IPS-18c (cell line): ENCODE measurements around the gene TMEM151A.
"Not testable (repeated sequence)": the region's sequence is repeated elsewhere in the genome, so short reads cannot be mapped to it uniquely, and the experiment has no call there.

ENCODE experiments used
- H3K4me3 ChIP-seq: 2 replicates; pipeline ENCODE4 v1.7.0; 2013; ENCODE audit warnings: low read depth, mild to moderate bottlenecking, low read length, moderate library complexity; ENCODE audit not compliant: insufficient read depth
- H3K9me3 ChIP-seq: one replicate; pipeline ENCODE4 v1.6.1; 2013; ENCODE audit warnings: mild to moderate bottlenecking, low read length, moderate library complexity; ENCODE audit not compliant: control insufficient read depth, insufficient read depth

Gene TMEM151A

DNA sequence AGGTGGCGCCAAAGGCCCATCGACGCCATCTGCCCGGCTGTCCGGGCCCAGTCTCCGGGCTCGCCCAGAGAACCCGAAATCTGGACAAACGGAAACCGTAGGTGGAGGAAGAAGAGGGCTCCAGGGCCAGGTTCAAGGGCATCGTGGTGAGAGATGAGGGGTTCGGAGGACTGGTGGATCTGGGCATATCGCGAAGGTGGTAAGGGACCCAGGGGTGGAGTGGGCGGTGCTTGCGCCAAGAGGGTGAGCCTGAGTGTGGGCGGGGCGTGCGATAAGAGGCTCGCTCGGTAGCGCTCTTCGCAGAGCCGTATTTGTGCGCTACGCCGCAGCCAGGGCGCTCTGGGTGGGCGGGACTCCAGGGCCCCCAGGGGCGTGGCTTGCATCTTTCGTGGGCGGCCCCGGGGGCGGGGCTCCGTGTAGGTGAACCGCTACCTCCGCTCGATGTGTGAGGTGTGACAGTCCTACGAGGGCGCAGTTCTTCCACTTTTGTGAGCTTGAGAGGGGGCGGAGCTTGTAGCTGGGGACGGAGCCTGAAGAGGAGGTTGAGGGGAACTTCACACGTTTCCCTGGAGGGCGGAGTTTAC, 20.4 kb downstream of the TMEM151A start:
- H3K9me3 ChIP-seq = no peaks in the 10 kb centered on the region
- H3K4me3 ChIP-seq = peak overlapping the region; percentile 78

DNA sequence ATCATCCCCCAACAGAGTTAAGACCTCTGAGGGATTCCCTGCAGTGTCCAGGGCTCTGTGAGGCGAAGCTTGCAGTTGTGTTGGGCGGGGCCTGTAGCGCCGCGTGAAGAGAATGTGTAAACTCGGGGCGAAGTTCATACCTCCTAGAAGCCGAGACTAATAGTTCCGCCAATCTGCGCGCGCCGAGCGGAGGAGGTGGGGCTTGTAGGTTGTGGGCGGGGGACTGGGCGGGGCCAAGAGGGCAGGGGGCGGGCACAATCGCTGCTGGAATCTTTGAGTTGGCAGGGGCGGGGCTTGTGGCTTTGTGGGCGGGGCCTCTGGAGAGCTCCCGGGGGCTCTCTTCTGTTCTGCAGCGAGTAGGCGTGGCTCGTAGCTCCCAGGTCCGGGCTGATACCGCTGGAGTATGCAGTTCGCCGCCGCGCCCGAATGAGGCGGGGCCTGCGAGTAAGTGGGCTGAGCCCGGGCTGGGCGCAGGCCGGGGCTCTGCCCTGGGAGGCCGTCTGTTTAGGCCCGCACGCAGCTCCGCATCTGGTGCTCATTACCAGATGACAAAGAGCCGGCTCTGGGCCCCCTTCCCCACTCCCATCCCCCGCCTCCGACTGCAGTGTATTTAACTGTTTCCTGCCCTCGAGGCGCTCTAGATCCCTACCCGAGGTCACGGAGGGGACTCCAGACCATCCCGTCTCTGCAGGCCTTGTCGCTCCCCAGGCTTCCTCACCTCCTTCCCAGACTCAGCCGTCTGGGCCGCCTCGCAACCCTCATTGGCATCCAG, 21.0 kb downstream of the TMEM151A start:
- H3K9me3 ChIP-seq = no peaks in the 10 kb centered on the region
- peak overlapping the region; percentile 78 for H3K4me3 ChIP-seq

DNA sequence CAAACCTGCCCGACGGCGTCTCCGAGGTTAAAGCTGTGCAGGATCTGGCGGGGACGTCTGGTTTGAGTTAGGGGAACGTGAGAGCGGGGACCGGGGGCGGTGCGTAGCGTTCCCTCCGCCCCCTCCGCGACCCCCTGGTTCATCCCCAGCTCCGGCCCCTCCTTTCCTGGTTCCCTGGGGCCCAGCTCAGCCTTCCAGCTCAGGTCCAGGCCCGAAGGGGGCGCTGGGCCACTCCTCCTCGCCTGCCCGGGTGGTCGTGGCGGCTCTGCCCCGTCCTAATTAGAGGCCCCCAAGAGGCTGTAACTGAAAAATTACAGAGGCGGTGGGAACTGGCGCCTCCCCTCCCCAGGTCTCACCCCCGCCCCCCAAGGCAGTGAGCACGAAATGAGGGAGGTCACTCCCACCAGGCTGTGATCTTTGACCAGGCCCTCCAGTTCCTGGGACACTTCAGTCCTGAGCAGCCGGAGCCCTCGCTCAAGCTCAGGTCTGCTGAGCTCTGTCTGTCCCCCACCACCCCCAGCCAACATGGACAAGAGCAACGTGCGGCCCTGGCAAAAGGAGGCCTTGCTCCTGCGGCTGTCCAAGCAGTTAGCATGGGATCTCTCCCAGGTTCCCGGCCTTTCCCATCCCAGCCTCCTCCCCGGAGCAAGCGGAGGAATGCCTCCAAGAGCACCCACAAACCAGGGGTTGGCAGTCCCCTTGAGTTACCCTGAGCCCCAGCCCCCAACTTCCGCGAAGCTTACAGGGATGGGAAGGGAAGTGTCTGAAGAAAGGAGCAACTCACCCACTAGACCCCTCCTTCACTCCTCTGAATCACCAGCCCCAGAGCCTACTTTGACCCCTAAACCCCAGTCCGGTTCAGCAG, 21.9 kb downstream of the TMEM151A start:
- H3K9me3 ChIP-seq = no peaks in the 10 kb centered on the region
- H3K4me3 ChIP-seq = peak overlapping the region; percentile 46

DNA sequence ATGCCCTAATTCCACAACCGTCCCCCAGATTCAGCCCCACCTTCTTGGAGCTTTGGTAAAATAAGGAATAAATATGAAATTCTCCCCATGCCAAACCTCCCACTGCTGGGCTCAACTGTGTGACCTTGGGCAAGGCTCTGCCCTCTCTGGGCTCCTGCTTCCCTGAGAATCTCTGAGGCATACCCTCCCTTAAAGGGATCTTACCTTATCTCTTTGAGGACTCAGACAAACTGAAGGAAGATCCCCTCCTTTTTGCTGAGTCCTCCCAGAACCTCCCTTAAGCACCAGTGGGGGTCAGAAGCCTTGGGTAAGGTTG, 22.4 kb downstream of the TMEM151A start:
- Histone ChIP-seq H3K9me3 (no peaks in the 10 kb centered on the region), H3K4me3 (no peak overlapping the region)

DNA sequence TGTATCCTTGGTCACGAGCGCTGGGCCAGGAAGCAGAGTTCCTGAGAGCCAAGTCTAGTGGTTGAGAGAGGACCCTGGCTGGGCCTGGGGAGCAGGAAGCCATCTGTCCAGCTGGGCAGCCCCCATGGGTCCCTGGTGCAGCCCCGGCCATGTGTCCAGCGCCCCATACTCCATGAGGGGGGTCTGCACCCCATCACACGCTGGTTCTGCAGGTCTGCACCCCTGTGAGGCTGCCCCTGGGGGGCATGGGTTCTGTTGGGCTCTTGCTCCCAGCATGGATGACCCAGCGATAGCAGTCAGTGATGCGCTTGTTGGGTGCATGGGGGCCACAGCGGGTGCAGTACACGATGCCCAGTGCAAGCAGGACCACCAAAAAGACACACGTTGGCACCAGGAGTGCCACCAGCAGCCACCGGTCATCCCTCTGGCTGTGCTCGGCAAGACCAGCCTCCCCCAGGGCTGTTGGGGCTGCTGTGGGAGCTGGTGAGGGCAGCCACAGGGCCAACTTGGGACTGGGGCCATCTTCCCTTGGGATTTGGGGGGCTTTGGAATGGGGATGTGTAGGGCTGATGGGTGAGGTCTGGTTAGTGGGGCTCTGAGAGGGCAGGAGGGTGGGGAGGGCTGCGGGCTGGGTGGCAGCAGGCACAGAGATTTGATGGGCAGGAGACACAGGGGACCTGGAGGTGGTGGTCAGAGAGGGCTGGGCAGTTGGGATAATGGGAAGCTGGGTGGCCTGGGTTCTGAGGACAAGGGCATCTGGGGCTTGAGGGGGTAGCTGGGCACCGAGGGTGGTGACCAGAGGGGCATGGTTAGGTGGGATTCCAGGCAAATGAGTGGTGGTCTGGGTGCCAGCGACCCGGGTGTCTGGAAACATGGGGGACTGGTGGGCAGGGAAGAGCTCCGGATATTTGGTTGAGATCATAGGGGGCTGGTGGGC, 23.1 kb downstream of the TMEM151A start:
- no peak overlapping the region for H3K4me3 ChIP-seq
- H3K9me3 ChIP-seq = no peaks in the 10 kb centered on the region

DNA sequence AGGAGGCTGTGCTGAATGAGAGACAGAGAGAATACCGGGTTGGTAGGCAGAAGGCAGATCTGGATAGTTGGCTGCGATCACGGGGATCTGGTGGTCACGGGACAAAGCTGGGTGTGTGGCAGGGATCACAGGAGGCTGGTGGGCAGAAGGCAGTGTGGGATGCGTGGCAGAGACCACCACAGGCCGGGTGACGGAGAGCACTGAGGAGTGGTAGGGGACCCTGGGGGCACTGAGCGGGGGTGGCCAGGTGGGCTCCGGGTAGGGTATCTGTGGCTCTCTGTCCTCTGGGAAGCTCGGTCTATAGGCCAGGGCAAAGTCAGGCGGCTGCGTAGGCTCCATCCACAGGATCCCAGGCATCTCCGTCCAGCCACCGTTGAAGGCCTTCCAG, 23.8 kb downstream of the TMEM151A start:
- Histone ChIP-seq H3K9me3 (no peaks in the 10 kb centered on the region), H3K4me3 (no peak overlapping the region)

DNA sequence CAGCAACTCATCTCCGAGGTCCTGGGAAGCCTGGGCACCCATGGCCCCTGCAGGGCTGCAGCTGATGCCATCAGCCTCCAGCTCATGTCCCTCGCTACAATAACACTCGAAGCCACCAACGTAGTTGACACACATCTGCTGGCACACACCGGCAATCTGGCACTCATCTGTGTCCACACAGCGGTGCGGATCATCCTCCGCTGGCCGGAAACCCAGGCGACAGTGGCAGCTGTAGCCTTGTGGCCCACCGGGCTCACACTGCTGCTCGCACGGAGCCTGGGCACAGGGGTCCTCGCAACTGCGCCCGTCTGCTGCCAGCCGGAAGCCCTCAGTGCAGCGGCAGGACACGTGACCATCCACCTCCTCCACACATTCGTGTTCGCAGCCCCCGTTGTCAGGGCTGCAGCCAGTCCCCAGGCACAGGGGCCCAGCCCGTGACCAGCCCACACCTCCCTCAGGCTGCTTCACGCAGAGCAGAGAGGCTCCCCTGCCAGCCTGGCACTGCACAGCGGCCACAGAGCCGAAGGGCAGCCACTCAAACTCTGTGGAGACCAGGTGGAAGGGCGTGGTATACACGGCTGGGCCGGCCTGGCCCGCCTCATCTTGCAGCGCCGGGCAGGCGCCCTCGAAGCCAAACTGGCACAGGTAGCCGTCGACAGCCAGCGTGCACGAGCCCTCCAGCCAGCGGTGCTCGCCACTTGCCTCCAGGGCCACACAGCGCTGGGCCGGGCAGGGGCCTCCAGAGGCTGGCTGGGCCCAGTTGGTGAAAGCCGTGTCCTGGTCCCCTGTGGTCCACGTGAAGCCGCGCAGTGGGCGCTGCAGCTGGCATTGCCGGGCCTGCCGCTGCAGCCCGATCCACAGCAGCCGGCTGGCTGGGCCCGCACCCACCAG, 24.5 kb downstream of the TMEM151A start:
- Histone ChIP-seq H3K4me3 (no peak overlapping the region), H3K9me3 (no peaks in the 10 kb centered on the region)

DNA sequence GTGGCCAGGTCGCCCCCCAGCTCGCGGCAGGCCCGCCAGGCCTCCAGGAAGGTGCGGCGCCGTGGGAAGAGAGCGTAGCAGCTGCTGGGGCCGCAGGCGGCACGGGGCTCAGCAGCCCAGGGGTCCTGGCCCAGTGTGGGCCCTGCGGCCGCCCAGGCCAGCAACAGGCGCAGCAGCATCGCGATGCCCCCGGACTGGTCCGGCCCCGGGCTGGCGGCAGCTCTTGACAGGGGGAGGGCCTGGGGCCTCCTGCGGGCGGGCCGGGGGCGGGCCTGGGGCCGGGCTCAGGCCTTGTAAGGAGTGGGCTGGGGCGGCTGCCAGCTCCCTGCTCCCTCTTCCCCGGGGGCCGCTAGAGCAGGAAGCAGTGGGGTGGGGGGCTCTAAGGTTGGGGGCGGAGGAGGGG, 25.2 kb downstream of the TMEM151A start, which contains the start of gene CD248:
Gene CD248, minus strand, starts transcription at position 196 of the 403 bp plus-strand sequence. Its CDS starts 17 bp downstream, at position 179.
- Histone ChIP-seq H3K4me3 (no peak within 1 kb of the TSS), H3K9me3 (no peaks in the 10 kb centered on the region)

DNA sequence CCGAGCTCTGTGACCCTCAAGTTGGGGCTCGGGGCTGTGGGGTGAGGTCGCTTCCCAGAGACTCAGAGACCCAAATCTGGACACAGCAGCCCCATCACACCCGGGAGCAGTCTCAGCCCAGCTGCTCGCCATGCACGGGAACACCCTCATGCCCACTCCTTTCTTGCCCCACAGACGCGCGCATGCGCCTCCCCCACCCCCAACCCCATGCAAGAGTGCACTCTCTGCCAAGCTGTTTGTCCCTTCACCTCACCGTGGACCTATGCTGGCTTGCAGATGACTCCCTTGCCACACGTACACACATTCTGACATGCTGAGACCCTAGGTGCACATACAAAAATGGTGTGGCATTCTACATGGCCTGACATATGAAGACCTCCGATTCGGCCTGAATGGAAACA, 25.6 kb downstream of the TMEM151A start:
- Histone ChIP-seq H3K9me3 (no peaks in the 10 kb centered on the region), H3K4me3 (no peak overlapping the region)

DNA sequence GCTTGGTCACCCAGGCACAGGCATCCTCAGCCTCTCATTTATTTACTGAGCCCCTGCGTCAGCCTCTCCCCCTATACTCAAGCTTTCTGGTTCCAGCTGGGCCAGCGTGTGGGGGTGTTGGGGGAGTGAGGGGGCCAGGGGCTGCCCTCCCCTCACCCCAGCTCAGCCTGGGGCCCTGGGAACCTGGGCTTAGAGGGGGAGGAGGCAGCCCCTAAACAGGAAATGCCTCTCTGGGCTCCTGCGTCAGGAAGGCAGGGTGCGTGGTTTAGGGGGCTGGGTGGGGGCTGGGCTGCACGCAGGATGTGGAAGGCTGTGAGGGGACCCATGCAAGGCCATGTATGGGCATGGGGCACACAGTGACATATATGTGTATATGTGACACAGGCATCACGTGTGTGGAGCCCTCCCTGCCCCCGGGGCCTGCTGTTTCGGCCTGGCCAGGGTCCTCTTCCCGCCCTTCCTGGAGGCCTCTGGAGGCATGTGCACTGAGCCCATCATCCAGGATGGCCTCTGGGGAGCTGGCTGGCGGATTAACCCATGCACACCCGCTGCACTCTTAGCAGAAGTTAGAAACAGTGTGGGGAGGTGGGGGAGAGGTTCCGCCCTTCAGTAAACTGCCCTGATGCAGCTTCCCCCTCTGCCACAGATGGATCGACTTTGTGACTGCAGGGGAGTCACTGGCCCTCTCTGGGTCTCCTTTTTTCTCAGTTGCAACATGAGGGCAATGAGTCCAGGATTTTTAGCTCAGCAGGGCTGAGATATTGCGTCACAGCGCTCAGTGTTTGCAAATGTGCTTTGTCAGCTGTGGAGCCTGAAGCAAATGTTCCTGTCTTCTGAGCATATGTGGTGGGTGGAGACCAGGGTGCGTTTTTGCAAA, 26.3 kb downstream of the TMEM151A start:
- Histone ChIP-seq H3K9me3 (no peaks in the 10 kb centered on the region), H3K4me3 (no peak overlapping the region)

DNA sequence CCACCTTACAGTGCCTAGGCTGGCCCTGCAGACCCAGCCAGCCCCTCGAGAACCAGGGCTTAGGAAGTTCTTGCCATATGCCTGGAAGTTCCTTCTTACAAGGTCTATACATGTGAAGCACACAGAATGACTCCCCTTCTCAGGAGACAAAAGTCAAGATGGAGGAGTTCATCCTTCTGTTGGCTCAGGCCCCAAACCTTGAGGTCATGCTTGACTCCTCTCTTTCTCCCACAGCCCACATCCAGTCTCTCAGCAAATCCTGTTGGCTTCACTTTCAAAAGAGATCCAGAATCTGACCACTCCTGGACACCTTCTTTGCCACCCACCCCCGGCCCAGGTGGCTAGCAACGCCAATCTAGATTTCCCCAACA, 26.9 kb downstream of the TMEM151A start:
- no peaks in the 10 kb centered on the region for H3K9me3 ChIP-seq
- H3K4me3 ChIP-seq = no peak overlapping the region

DNA sequence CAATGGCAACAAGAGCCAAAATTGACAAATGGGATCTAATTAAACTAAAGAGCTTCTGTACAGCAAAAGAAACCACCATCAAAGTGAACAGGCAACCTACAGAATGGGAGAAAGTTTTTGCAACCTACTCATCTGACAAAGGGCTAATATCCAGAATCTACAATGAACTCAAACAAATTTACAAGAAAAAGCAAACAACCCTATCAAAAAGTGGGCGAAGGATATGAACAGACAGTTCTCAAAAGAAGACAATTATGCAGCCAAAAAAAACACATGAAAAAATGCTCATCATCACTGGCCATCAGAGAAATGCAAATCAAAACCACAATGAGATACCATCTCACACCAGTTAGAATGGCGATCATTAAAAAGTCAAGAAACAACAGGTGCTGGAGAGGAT, 28.6 kb downstream of the TMEM151A start:
- not testable (repeated sequence) for H3K4me3 ChIP-seq, H3K9me3 ChIP-seq

DNA sequence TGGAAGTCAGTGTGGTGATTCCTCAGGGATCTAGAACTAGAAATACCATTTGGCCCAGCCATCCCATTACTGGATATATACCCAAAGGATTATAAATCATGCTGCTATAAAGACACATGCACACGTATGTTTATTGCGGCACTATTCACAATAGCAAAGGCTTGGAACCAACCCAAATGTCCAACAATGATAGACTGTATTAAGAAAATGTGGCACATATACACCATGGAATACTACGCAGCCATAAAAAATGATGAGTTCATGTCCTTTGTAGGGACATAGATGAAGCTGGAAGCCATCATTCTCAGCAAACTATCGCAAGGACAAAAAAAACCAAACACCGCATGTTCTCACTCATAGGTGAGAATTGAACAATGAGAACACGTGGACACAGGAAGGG, 29.1 kb downstream of the TMEM151A start:
- not testable (repeated sequence) for H3K9me3 ChIP-seq, H3K4me3 ChIP-seq

DNA sequence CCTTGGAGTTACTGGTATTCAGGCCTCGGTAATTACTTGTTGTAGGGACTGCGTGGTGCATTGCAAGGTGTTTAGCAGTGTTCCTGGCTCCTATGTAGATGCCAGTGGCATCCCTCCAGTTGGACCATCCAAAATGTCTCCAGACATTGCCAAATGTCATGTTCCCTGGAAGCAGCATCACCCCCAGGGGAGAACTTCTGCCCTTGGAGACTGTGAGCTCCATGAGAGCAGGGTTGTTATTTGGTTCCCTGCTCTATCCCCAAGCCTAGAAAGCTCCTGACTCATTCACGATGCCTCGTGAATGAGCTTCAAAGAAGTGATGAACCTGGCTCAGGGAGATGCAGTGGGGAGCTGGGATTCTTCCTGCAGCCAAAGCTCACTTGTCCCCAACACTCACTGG, 29.9 kb downstream of the TMEM151A start:
- no peaks in the 10 kb centered on the region for H3K9me3 ChIP-seq
- H3K4me3 ChIP-seq = no peak overlapping the region

DNA sequence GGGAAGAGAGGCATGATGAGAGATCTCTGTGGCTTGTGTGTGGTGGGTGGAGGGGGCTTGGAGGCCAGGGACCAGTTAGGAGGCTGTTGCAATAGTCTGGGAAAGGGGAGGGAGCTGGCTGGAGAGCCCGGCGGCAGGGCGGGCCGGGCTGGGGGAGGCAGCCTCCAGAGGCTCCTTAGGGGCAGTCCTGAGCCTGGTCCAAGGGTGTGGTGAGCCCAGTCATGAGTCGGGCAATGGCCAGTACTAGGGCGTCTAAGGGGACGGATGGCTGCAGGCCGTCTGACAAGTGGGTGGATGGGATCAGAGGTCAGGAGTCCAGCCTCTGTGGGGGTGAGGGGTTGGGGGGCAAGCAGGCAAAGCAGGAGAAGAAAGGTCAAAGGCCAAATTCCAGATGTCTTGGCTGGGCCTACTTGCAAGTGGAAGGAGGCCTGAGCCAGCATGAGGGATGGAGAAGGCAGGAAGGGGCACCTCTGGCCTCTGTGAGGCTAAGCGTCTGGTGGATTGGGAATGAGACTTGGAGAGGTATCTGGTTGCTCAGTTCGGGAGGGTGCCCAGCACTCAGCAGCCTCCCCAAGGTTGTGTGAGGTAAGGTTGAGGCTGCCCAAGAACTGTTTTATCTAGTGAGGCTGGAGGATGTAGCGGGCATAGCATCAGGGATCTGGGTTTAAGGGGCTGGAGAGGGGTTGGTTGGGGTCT, 31.2 kb downstream of the TMEM151A start:
- no peaks in the 10 kb centered on the region for H3K9me3 ChIP-seq
- no peak overlapping the region for H3K4me3 ChIP-seq
